ENCODE data around the gene APEH. TPM values are rescaled to one million over a fixed set of nuclear protein-coding genes. Genes with fewer than 3 reads are reported as not detected.
A peak's percentile ranks its signal among the peaks of the same experiment; 100 is the strongest.

The APEH gene
- polyA plus RNA-seq (2013) = 54.4 and 54.8 TPM in 2 replicates

- H3K4me1 ChIP-seq (ENCODE audit: control insufficient read depth in 1 of 2, insufficient read depth in 2 of 2, low read length in 2 of 2) = peaks cover 15 to 21% of the 10 kb centered on the region in 2 experiments
- peaks cover 30 to 35% of the 10 kb centered on the region in 2 experiments for H3K36me3 ChIP-seq (ENCODE audit: control insufficient read depth in 1 of 2, insufficient read depth in 2 of 2, low read length in 2 of 2)
- no CpG with 5 or more reads among the region's 71 CpGs for WGBS (ENCODE audit: extremely low coverage, insufficient coverage, insufficient read length)
- H3K9me3 ChIP-seq (ENCODE audit: insufficient read depth, low read depth, low read length) = no peaks in the 10 kb centered on the region
- peak within 1 kb of the TSS; percentile 57 for H2BK5ac ChIP-seq (ENCODE audit: low read depth, low read length, poor library complexity)
- peak within 1 kb of the TSS; percentile 85 for H3K4me2 ChIP-seq (ENCODE audit: low read length)
- peak within 1 kb of the TSS; percentile 88 for H3K9ac ChIP-seq (ENCODE audit: low read length)
- peak within 1 kb of the TSS; percentile 4 for H2BK12ac ChIP-seq (ENCODE audit: low read length)
- H4K8ac ChIP-seq (ENCODE audit: low read depth, low read length) = peak within 1 kb of the TSS; percentile 89
- H3K27ac ChIP-seq (ENCODE audit: low read depth, low read length) = peak within 1 kb of the TSS; percentile 81
- H4K12ac ChIP-seq (ENCODE audit: low read depth, low read length) = peak within 1 kb of the TSS; percentile 65
- peak within 1 kb of the TSS; percentile 94 for H3K4me3 ChIP-seq (ENCODE audit: low read depth, low read length)
- H3K14ac ChIP-seq (ENCODE audit: low read length) = peak within 1 kb of the TSS; percentile 78
- no peaks in the 10 kb centered on the region for H3K27me3 ChIP-seq (ENCODE audit: insufficient read depth, low read length)
- H2AK5ac ChIP-seq (ENCODE audit: low read length) = peak within 1 kb of the TSS; percentile 72
- peaks cover 11% of the 10 kb centered on the region for H3K79me2 ChIP-seq (ENCODE audit: control insufficient read depth, insufficient read depth, low read length, poor library complexity)
- peak within 1 kb of the TSS; percentile 48 for H2BK120ac ChIP-seq (ENCODE audit: insufficient read depth, low read length, poor library complexity)
- no peak within 1 kb of the TSS for H3K23ac ChIP-seq (ENCODE audit: low read length)
- peak within 1 kb of the TSS; percentile 50 for H3K4ac ChIP-seq (ENCODE audit: low read depth, low read length)
- peak within 1 kb of the TSS; percentile 70 for H3K18ac ChIP-seq (ENCODE audit: low read length)
- H4K91ac ChIP-seq (ENCODE audit: low read depth, low read length) = peak within 1 kb of the TSS; percentile 92
- H3K79me1 ChIP-seq (ENCODE audit: low read length) = peaks cover 13% of the 10 kb centered on the region
- peak within 1 kb of the TSS; percentile 38 for H2AFZ ChIP-seq (ENCODE audit: insufficient read depth, low read length, poor library complexity)
- peak; percentile 92 to 98 for DNase-seq
Measured at GRCh38 chr3:49673715-49674496, at the start of gene APEH. Gene APEH, plus strand, starts transcription at chr3:49674351. Its CDS starts 51 bp downstream, at chr3:49674402.

GRCh38 chr3:49625071-49625470 lies 49.1 kb upstream of the APEH start:
- H3K27me3 ChIP-seq (ENCODE audit: insufficient read depth, low read length) = no peaks in the 10 kb centered on the region
- no peak overlapping the region for H3K27ac ChIP-seq (ENCODE audit: low read depth, low read length)
- H3K4me1 ChIP-seq (ENCODE audit: control insufficient read depth in 1 of 2, insufficient read depth in 2 of 2, low read length in 2 of 2) = no peaks in the 10 kb centered on the region
- no peaks in the 10 kb centered on the region for H3K36me3 ChIP-seq (ENCODE audit: control insufficient read depth in 1 of 2, insufficient read depth in 2 of 2, low read length in 2 of 2)
- no peak overlapping the region for H4K12ac ChIP-seq (ENCODE audit: low read depth, low read length)
- H3K14ac ChIP-seq (ENCODE audit: low read length) = no peak overlapping the region
- DNase-seq = no peak
- no peak overlapping the region for H3K18ac ChIP-seq (ENCODE audit: low read length)
- H4K8ac ChIP-seq (ENCODE audit: low read depth, low read length) = no peak overlapping the region
- no peaks in the 10 kb centered on the region for H3K9me3 ChIP-seq (ENCODE audit: insufficient read depth, low read depth, low read length)
- no peak overlapping the region for H2AK5ac ChIP-seq (ENCODE audit: low read length)
- WGBS (ENCODE audit: extremely low coverage, insufficient coverage, insufficient read length) = no CpG with 5 or more reads among the region's 13 CpGs
- no peak overlapping the region for H2BK120ac ChIP-seq (ENCODE audit: insufficient read depth, low read length, poor library complexity)
- no peak overlapping the region for H3K4me2 ChIP-seq (ENCODE audit: low read length)
- H2BK5ac ChIP-seq (ENCODE audit: low read depth, low read length, poor library complexity) = no peak overlapping the region
- no peaks in the 10 kb centered on the region for H3K79me2 ChIP-seq (ENCODE audit: control insufficient read depth, insufficient read depth, low read length, poor library complexity)
- no peak overlapping the region for H3K9ac ChIP-seq (ENCODE audit: low read length)
- no peaks in the 10 kb centered on the region for H3K79me1 ChIP-seq (ENCODE audit: low read length)
- H2AFZ ChIP-seq (ENCODE audit: insufficient read depth, low read length, poor library complexity) = no peak overlapping the region
- H3K4ac ChIP-seq (ENCODE audit: low read depth, low read length) = no peak overlapping the region
- H2BK12ac ChIP-seq (ENCODE audit: low read length) = no peak overlapping the region
- H4K91ac ChIP-seq (ENCODE audit: low read depth, low read length) = no peak overlapping the region
- no peak overlapping the region for H3K23ac ChIP-seq (ENCODE audit: low read length)
- H3K4me3 ChIP-seq (ENCODE audit: low read depth, low read length) = no peak overlapping the region

- no peak overlapping the region for H3K9ac ChIP-seq (ENCODE audit: low read length)
- H3K18ac ChIP-seq (ENCODE audit: low read length) = no peak overlapping the region
- no peak overlapping the region for H4K12ac ChIP-seq (ENCODE audit: low read depth, low read length)
- DNase-seq = no peak
- no peak overlapping the region for H2AFZ ChIP-seq (ENCODE audit: insufficient read depth, low read length, poor library complexity)
- no CpG with 5 or more reads among the region's 8 CpGs for WGBS (ENCODE audit: extremely low coverage, insufficient coverage, insufficient read length)
- no peak overlapping the region for H3K14ac ChIP-seq (ENCODE audit: low read length)
- H3K23ac ChIP-seq (ENCODE audit: low read length) = no peak overlapping the region
- H3K4me3 ChIP-seq (ENCODE audit: low read depth, low read length) = no peak overlapping the region
- H3K36me3 ChIP-seq (ENCODE audit: control insufficient read depth in 1 of 2, insufficient read depth in 2 of 2, low read length in 2 of 2) = no peaks in the 10 kb centered on the region
- no peaks in the 10 kb centered on the region for H3K9me3 ChIP-seq (ENCODE audit: insufficient read depth, low read depth, low read length)
- no peak overlapping the region for H3K27ac ChIP-seq (ENCODE audit: low read depth, low read length)
- peaks cover 0 to 2% of the 10 kb centered on the region in 2 experiments for H3K4me1 ChIP-seq (ENCODE audit: control insufficient read depth in 1 of 2, insufficient read depth in 2 of 2, low read length in 2 of 2)
- no peak overlapping the region for H2BK5ac ChIP-seq (ENCODE audit: low read depth, low read length, poor library complexity)
- no peaks in the 10 kb centered on the region for H3K79me1 ChIP-seq (ENCODE audit: low read length)
- no peak overlapping the region for H2BK120ac ChIP-seq (ENCODE audit: insufficient read depth, low read length, poor library complexity)
- no peak overlapping the region for H3K4ac ChIP-seq (ENCODE audit: low read depth, low read length)
- no peaks in the 10 kb centered on the region for H3K27me3 ChIP-seq (ENCODE audit: insufficient read depth, low read length)
- no peak overlapping the region for H3K4me2 ChIP-seq (ENCODE audit: low read length)
- H3K79me2 ChIP-seq (ENCODE audit: control insufficient read depth, insufficient read depth, low read length, poor library complexity) = no peaks in the 10 kb centered on the region
- H4K8ac ChIP-seq (ENCODE audit: low read depth, low read length) = no peak overlapping the region
- H2AK5ac ChIP-seq (ENCODE audit: low read length) = no peak overlapping the region
- no peak overlapping the region for H4K91ac ChIP-seq (ENCODE audit: low read depth, low read length)
- H2BK12ac ChIP-seq (ENCODE audit: low read length) = no peak overlapping the region
Measured at GRCh38 chr3:49626101-49626581, 48.0 kb upstream of the APEH start.

DNA sequence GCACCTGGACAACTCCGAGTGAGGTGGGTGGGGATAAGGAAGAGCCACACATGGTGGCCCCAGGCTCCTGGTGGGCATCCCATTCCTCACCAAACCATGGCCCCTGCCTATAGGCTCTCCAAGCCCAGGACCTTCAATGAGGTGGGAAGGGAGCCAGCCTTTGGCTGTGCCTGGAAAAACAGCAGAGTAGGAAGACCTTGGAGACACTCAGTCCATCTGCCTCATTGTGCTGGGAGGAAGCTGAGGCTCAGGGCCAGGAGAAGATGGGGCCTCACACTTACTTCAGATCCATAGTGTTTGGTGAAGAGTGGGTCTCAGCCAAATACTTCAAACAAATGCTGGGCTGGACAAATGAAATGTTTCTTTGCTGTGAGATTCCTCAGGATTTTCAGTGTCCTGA lies 47.4 kb upstream of the APEH start:
- no peak overlapping the region for H3K27ac ChIP-seq (ENCODE audit: low read depth, low read length)
- no peak overlapping the region for H3K4me3 ChIP-seq (ENCODE audit: low read depth, low read length)

More for the DNA sequence above, 47.4 kb upstream of the APEH start:
- Histone ChIP-seq H3K23ac (ENCODE audit: low read length) (no peak overlapping the region), H3K9me3 (ENCODE audit: insufficient read depth, low read depth, low read length) (peaks cover 2% of the 10 kb centered on the region), H2AFZ (ENCODE audit: insufficient read depth, low read length, poor library complexity) (no peak overlapping the region), H3K4me1 (ENCODE audit: control insufficient read depth in 1 of 2, insufficient read depth in 2 of 2, low read length in 2 of 2) (peaks cover 0 to 2% of the 10 kb centered on the region in 2 experiments), H3K14ac (ENCODE audit: low read length) (no peak overlapping the region), H4K8ac (ENCODE audit: low read depth, low read length) (no peak overlapping the region), H3K4ac (ENCODE audit: low read depth, low read length) (no peak overlapping the region), H3K36me3 (ENCODE audit: control insufficient read depth in 1 of 2, insufficient read depth in 2 of 2, low read length in 2 of 2) (no peaks in the 10 kb centered on the region), H2BK5ac (ENCODE audit: low read depth, low read length, poor library complexity) (no peak overlapping the region), H3K79me1 (ENCODE audit: low read length) (no peaks in the 10 kb centered on the region), H2AK5ac (ENCODE audit: low read length) (no peak overlapping the region), H3K4me2 (ENCODE audit: low read length) (no peak overlapping the region), H4K12ac (ENCODE audit: low read depth, low read length) (no peak overlapping the region), H2BK120ac (ENCODE audit: insufficient read depth, low read length, poor library complexity) (no peak overlapping the region), H3K18ac (ENCODE audit: low read length) (no peak overlapping the region), H2BK12ac (ENCODE audit: low read length) (no peak overlapping the region), H3K79me2 (ENCODE audit: control insufficient read depth, insufficient read depth, low read length, poor library complexity) (no peaks in the 10 kb centered on the region), H3K27me3 (ENCODE audit: insufficient read depth, low read length) (no peaks in the 10 kb centered on the region), H3K9ac (ENCODE audit: low read length) (no peak overlapping the region), H4K91ac (ENCODE audit: low read depth, low read length) (no peak overlapping the region)
- no CpG with 5 or more reads among the region's 1 CpG for WGBS (ENCODE audit: extremely low coverage, insufficient coverage, insufficient read length)
- DNase-seq = no peak
